RPMI7951 (cell line): ENCODE data around the gene ERMAP. TPM values are rescaled to one million over a fixed set of nuclear protein-coding genes. Genes with fewer than 3 reads are reported as not detected.

Source experiments
- DNase-seq: peaks from one replicate; pipeline ENCODE4 v3.0.0-alpha.2; 2012; ENCODE audit warnings: low read depth
- total RNA-seq: library from RNA; depleted of rRNA; stranded (reverse); fragments of >200 nt; shearing (Covaris generic); gene quantifications from 2 replicates; pipeline ENCODE4 v1.2.3, GENCODE V29; 2014; rRNA removed

ERMAP gene
- total RNA-seq, 1 experiment from 2014 or later, result 7.6 TPM

DNA sequence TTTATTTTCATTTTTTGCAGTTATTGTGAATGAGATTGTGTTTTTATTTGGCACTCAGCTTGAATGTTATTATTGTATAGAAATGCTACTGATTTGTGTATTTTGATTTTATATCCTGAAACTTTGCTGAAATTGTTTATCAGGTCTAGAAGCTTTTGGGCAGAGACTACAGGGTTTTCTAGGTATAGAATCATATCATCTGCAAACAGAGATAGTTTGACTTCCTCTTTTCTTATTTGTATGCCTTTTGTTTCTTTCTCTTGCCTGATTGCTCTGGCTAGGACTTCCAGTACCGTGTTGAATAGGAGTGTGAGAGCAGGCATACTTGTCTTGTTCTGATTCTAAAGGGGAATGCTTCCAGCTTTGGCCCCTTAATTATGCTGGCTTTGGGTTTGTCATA, 56.7 kb downstream of the ERMAP start:
- no peak for DNase-seq

DNA sequence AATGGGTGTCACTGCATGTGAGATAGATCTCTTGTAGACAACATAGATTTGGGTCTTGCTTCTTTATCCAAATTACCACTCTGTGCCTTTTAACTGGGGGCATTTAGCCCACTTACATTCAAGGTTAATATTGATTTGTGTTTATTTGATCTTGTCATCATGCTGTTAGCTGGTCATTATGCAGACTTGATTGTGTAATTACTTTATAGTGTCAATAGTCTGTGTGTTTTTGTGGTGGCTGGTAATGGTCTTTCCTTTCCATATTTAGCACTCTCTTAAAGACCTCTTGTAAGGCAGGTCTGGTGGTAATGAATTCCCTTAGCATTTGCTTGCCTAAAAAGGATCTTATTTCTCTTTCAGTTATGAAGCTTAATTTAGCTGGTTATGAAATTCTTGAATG, 59.1 kb downstream of the ERMAP start:
- no peak for DNase-seq

DNA sequence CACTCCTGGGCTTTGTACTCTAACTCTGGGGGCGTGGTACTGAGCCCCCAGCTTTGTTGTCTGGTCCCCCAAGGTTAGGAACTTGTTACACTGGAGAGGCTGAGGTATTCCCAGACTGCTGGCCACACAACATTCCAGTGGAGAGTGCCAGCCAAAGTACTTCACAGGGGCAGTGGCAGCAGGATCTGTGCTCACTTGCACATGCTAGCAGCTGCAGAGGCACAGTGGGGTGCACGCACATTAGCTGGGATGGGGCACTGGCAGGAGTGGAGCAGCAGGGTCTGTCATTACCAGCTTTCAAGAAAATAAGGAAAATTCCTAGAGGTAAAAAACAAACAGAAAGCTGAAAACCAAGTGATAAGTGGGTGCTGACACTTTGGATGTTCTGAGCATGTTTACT, 60.5 kb downstream of the ERMAP start:
- no peak for DNase-seq

DNA sequence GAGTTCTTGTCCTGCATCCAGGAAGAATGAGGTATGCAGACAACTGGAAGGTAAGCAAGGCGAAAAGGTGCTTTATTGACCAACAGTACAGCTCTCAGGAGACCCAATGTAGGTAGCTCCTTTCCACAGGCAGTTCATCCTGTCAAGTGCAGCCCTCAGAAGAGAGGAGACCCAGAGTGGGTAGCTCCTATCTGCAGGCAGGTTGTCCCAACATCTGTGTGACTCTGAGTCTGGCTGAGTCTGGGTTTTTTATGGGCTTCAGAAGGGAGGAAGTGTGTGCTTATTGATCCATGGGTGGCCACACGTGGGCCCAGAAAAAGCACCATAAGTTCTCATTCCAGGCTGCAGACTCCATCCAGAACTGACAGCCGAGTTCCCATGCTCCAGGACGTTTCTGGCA, 63.5 kb downstream of the ERMAP start:
- no peak for DNase-seq

DNA sequence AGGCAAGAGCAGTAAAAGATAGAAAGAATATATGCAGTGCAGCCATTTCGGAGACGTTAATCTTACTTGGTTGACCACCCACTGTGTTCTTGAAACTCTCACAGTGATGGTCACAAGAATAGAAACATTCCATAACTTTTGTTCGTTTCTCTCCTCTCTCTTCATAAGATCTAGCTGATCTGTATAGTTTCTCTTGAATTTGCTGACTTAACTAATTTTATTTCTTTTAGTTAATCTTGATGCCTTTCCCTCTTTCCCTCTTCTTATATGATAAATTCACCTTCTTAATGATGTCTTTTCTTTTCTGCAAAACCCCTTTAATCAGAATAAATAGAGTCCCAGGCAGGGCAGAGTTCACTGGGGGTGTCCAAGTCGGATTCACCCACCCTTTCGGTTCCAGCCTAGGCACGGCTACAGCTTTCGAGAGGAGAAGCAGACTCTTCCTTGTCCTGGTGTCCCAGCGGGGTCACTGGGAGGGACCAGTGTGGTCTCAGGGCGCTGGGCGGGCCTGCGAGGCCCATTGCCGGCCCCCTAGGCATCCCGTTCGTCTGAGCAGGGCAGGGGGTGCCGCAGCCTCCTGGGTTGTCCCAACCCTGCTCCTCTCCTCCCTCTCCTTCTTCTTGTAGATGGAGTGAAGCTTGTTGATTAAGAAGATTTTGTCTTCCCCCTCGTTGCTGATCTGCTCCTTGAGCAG, 69.3 kb downstream of the ERMAP start:
- DNase-seq, result no peak

DNA sequence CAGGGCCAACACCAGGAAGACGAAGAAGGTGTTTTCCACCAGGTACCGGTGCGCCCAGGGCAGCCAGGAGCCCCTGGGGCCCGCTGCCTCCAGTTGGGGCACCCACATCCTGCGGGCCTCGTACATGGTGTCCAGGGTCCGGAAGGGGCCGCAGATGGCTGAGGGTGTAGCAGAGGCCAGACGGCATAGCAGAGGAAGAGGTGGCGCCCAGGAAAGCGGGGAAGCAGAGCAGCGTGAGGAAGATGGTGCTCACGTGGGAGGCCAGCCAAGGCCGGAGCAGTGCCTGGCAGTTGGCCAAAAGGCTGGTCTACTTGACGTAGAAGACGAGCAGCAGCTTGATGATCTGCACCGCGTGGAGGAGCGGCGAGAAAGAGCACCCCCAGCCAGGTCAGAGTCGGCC, 69.9 kb downstream of the ERMAP start:
- no peak for DNase-seq

DNA sequence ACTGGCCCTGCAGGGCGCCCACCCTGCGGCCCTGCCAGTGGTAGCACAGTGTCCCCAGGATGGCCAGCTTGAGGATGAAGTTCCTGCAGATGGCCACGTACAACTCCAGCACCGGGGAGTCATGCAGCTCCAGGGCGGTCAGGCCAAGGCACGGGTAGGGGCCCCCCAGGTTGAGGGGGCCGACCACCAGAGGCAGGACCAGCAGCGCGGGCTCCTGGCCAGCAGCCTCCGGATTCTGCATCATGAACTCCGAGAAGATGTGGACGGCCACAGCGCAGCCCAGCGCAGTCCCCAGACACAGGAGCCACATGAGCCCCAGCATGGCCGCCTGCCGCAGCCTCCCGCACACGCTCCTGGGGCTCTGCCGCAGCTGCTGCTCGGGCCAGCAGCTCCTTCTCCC, 70.4 kb downstream of the ERMAP start:
- DNase-seq, result no peak

DNA sequence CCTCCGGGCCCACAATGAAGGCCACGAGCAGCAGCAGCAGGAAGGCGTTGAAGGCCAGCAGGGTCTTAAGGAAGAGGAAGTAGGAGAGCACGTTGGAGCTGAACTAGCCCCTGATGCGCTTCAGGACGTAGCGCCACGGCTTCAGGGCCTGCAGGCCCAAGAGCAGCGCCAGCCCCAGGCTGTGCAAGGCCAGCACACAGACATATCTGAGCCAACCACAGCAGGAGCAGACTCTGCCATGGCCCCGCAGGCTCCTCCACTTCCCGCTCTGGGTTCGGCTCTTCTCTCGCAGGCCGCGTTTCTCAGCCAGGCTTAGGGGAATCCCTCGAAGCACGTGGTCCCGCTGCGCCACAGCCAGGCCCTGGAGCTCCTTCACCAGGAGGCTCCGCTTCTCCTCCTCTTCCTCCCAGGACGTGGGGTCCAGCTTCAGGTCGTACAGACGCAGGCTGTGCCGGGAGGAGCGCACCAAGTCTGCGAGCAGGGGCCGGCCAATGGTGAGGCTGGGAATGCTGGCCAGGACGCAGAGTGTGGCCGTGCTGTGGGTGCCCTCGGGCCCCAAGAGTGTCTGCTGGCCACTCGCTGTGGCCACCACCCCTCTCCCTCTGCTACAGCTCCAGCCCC, 71.2 kb downstream of the ERMAP start:
- DNase-seq, result no peak

DNA sequence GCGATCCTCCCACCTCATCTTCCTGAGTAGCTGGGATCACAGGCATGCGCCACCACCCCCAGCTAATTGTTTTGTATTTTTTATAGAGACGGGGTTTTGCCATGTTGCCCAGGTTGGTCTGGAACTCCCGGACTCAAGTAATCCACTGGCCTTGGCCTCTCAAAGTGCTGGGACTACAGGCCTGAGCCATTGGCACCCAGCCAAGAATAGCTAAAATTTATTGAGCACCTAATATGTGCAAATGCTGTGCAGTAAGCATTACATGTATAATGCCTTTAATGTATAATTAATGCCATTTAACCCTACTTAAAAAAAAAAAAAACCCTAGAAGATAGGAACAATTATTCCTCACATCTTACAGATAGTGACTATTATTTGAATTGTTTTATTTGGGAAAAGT, 72.3 kb downstream of the ERMAP start:
- DNase-seq, result no peak

DNA sequence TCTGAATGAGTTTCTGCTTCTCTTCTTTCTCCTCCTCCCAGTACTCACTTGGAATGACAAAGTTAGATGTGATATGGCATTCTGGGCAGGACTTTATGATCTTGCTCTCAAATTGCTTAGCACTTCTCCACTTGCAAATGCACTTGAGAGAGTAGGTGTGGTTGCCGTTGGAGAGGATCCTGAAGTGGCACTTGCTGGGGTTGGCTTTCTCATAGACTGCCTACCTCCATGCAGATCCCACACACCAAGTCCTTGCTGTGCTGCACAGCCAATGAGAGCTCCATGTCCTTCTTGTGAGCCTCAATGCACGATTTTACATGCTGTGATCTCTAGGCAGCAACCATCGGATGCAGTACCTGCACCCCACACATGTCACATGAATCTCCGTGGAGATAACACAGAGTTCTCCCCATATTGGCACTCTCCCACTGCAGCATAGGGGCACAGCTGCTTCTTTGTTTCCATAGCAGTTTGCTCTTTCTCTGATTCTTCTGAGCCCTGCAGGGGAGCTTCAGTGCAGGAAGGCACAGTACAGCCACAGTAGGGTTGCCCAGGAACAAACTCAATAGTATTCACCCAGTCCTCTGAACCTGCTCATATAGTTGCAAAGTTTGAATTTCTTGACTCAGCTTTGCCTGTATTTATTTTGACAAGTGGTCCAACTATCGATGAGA, 74.7 kb downstream of the ERMAP start:
- no peak for DNase-seq

Other genes starting within 250 kb of the ERMAP start
- 122 and 123 TPM in 2 replicates for gene PPIH, start 158.7 kb upstream of the ERMAP start, total RNA-seq
- gene YBX1, start 134.7 kb upstream of the ERMAP start, total RNA-seq, result 1,105 and 1,183 TPM in 2 replicates
- not detected in 2 replicates for gene CLDN19, start 76.9 kb upstream of the ERMAP start, total RNA-seq
- 111 and 120 TPM in 2 replicates for gene P3H1, start 50.1 kb upstream of the ERMAP start, total RNA-seq
- gene C1orf50, start 49.9 kb upstream of the ERMAP start, total RNA-seq, result 2.5 and 3.1 TPM in 2 replicates
- not detected in 2 replicates for gene TMEM269, start 32.1 kb upstream of the ERMAP start, total RNA-seq
- gene SVBP, start 275 bp downstream of the ERMAP start, total RNA-seq, result 34.1 and 41.8 TPM in 2 replicates
- 7.6 and 9.9 TPM in 2 replicates for gene ZNF691, start 29.5 kb downstream of the ERMAP start, total RNA-seq
- 192 and 248 TPM in 2 replicates for gene SLC2A1, start 141.7 kb downstream of the ERMAP start, total RNA-seq